Stimulated activated CD4-positive, alpha-beta T cell treated with anti-CD3 and anti-CD28 coated beads, Interleukin-2, amount 100 ng/mL, for 24 hours (primary cell): ENCODE results near the gene RELL2.
"Not testable (repeated sequence)": the region's sequence is repeated elsewhere in the genome, so short reads cannot be mapped to it uniquely, and the experiment has no call there.

Source experiments
- DNase-seq, 2 donors: peaks; one replicate each; pipeline ENCODE4 v3.0.0-alpha.2; 2020

The RELL2 gene

GRCh38 chr5:141636413-141637122 lies at the start of gene RELL2, which contains the start of gene HDAC3:
TSS of gene RELL2 (plus strand) at chr5:141636997. CDS start at chr5:141638226, 1,229 bp downstream.
TSS of gene HDAC3 (minus strand) at chr5:141636849. CDS start at chr5:141636790, 59 bp downstream.
- DNase-seq: peak; percentile 96 to 97

GRCh38 chr5:141590127-141590526 lies 46.7 kb upstream of the RELL2 start:
- no peak for DNase-seq

GRCh38 chr5:141596867-141597266 lies 39.9 kb upstream of the RELL2 start:
- DNase-seq: no peak

- no peak for DNase-seq
Measured at GRCh38 chr5:141597394-141597793, 39.4 kb upstream of the RELL2 start.

- DNase-seq: no peak
Measured at GRCh38 chr5:141597814-141598213, 39.0 kb upstream of the RELL2 start.

- DNase-seq: no peak
Measured at GRCh38 chr5:141598391-141599345, 38.1 kb upstream of the RELL2 start.

- no peak for DNase-seq
Measured at GRCh38 chr5:141602606-141603005, 34.2 kb upstream of the RELL2 start.

- DNase-seq: no peak
Measured at GRCh38 chr5:141603923-141604717, 32.7 kb upstream of the RELL2 start.

GRCh38 chr5:141605523-141606277 lies 31.1 kb upstream of the RELL2 start:
- peak; percentile 55 to 64 for DNase-seq

- no peak for DNase-seq
Measured at GRCh38 chr5:141608046-141608445, 28.8 kb upstream of the RELL2 start.

GRCh38 chr5:141608557-141608956 lies 28.2 kb upstream of the RELL2 start:
- DNase-seq: no peak

GRCh38 chr5:141609044-141609443 lies 27.8 kb upstream of the RELL2 start:
- DNase-seq: no peak

- not testable (repeated sequence) for DNase-seq
Measured at GRCh38 chr5:141609921-141610320, 26.9 kb upstream of the RELL2 start.

- no peak for DNase-seq
Measured at GRCh38 chr5:141611289-141611688, 25.5 kb upstream of the RELL2 start.

- no peak for DNase-seq
Measured at GRCh38 chr5:141613344-141613743, 23.5 kb upstream of the RELL2 start.

- no peak for DNase-seq
Measured at GRCh38 chr5:141615991-141616720, 20.6 kb upstream of the RELL2 start.

GRCh38 chr5:141617128-141617527 lies 19.7 kb upstream of the RELL2 start:
- no peak for DNase-seq

GRCh38 chr5:141617682-141618029 lies 19.1 kb upstream of the RELL2 start:
- no peak for DNase-seq

GRCh38 chr5:141618030-141618803 lies 18.6 kb upstream of the RELL2 start:
- DNase-seq: peak; percentile 70 to 71

- DNase-seq: peak; percentile 99 to 100
Measured at GRCh38 chr5:141618804-141619554, 17.8 kb upstream of the RELL2 start, which contains the start of gene DIAPH1. TSS of gene DIAPH1 (minus strand) at chr5:141619000. CDS start at chr5:141618914, 86 bp downstream.
